Mucosa of rectum (tissue), 2 donors: ENCODE data around the gene ABCC1.

Experiments used
- H3K27ac ChIP-seq, 2 donors: one replicate each; pipeline ENCODE4 v1.7.0; 2013; ENCODE audit warnings: inconsistent platforms in 2 of 2, low read depth in 2 of 2, low read length in 2 of 2
- H3K27me3 ChIP-seq, 2 donors: one replicate each; pipeline ENCODE4 v1.7.0; 2013; ENCODE audit warnings: low read length in 2 of 2; ENCODE audit not compliant: control insufficient read depth in 2 of 2, insufficient read depth in 2 of 2
- H3K36me3 ChIP-seq, 2 donors: one replicate each; pipeline ENCODE4 v1.7.0; 2013; ENCODE audit warnings: low read length in 2 of 2; ENCODE audit not compliant: control insufficient read depth in 2 of 2, insufficient read depth in 2 of 2
- H3K4me1 ChIP-seq, 2 donors: one replicate each; pipeline ENCODE4 v1.7.0; 2013; ENCODE audit warnings: low read length in 2 of 2, mild to moderate bottlenecking in 1 of 2; ENCODE audit not compliant: control insufficient read depth in 2 of 2, insufficient read depth in 2 of 2
- H3K4me3 ChIP-seq, 2 donors: one replicate each; pipeline ENCODE4 v1.7.0; 2013; ENCODE audit warnings: low read length in 2 of 2
- H3K9ac ChIP-seq, 2 donors: one replicate each; pipeline ENCODE4 v1.7.0; 2013; ENCODE audit warnings: low read length in 2 of 2, low read depth in 1 of 2, mild to moderate bottlenecking in 1 of 2
- H3K9me3 ChIP-seq, 2 donors: one replicate each; pipeline ENCODE4 v1.7.0; 2013; ENCODE audit warnings: low read length in 2 of 2; ENCODE audit not compliant: control insufficient read depth in 2 of 2
- donor health status: healthy.
- donor health status: Normal muscosa, but diverticular disease.

The ABCC1 gene

GRCh38 chr16:16127469-16128116 is 178.2 kb downstream of the ABCC1 start:
- Histone ChIP-seq H3K27ac (no peak overlapping the region), H3K27me3 (no peaks in the 10 kb centered on the region), H3K36me3 (peaks cover 12 to 16% of the 10 kb centered on the region in 2 donors), H3K9me3 (peaks cover 0 to 3% of the 10 kb centered on the region in 2 donors), H3K9ac (no peak overlapping the region), H3K4me1 (no peaks in the 10 kb centered on the region), H3K4me3 (no peak overlapping the region)

DNA sequence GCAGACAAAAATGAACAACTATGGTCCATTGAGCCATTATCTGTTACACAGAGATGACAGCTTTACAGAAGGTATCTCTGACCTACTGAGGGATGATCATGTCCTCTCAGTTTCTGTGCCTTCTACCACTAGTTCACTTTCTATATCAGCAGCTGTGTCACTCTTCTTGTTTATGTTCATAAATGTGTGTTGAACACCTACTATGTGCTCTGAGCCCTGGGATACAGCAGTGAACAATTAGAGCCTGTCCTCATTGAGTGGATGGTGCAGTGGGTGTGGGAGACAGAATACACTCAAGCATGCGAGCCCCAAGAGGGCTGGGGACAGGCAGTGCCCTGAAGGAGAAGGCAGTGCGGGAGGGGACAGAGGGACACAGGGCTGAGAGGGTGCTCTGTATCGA is 181.8 kb downstream of the ABCC1 start:
- Histone ChIP-seq H3K9ac (no peak overlapping the region), H3K36me3 (peaks cover 13 to 20% of the 10 kb centered on the region in 2 donors), H3K4me3 (no peak overlapping the region), H3K27me3 (no peaks in the 10 kb centered on the region), H3K9me3 (no peaks in the 10 kb centered on the region), H3K4me1 (no peaks in the 10 kb centered on the region), H3K27ac (no peak overlapping the region)

DNA sequence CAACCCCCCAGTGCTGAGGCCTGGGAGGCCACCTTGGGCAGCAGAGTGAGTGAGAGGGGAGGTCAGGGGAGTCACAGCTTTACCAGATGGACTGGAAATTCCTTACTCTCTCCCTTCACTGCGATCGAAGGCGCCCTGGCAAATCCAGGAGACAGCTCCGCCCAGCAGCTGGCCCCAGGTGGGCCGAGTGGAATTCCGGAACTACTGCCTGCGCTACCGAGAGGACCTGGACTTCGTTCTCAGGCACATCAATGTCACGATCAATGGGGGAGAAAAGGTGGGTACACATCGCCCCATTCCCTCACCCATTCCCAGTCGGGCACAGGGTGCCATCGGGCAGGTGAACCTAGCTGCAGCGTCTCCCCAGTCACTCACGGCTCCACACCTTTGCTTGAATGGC is 182.2 kb downstream of the ABCC1 start:
- Histone ChIP-seq H3K27ac (no peak overlapping the region), H3K4me1 (no peaks in the 10 kb centered on the region), H3K27me3 (no peaks in the 10 kb centered on the region), H3K4me3 (no peak overlapping the region), H3K36me3 (peaks cover 17 to 24% of the 10 kb centered on the region in 2 donors), H3K9ac (no peak overlapping the region), H3K9me3 (no peaks in the 10 kb centered on the region)

- Histone ChIP-seq H3K36me3 (peaks cover 32 to 40% of the 10 kb centered on the region in 2 donors), H3K27me3 (no peaks in the 10 kb centered on the region)
These were observed 184.7 kb downstream of the ABCC1 start for GRCh38 chr16:16133943-16134604.

GRCh38 chr16:16136588-16136987 is 187.2 kb downstream of the ABCC1 start:
- Histone ChIP-seq H3K9ac (no peak overlapping the region), H3K9me3 (no peaks in the 10 kb centered on the region), H3K4me1 (no peaks in the 10 kb centered on the region), H3K4me3 (no peak overlapping the region), H3K27me3 (no peaks in the 10 kb centered on the region), H3K36me3 (peaks cover 38 to 54% of the 10 kb centered on the region in 2 donors), H3K27ac (no peak overlapping the region)

More at GRCh38 chr16:16133943-16134604, 184.7 kb downstream of the ABCC1 start:
- no peak overlapping the region for H3K9ac ChIP-seq
- H3K27ac ChIP-seq = no peak overlapping the region
- no peak overlapping the region for H3K4me3 ChIP-seq
- H3K9me3 ChIP-seq = no peaks in the 10 kb centered on the region
- no peaks in the 10 kb centered on the region for H3K4me1 ChIP-seq

- Histone ChIP-seq H3K9ac (no peak overlapping the region), H3K27ac (no peak overlapping the region), H3K4me1 (no peaks in the 10 kb centered on the region), H3K4me3 (no peak overlapping the region), H3K27me3 (no peaks in the 10 kb centered on the region), H3K9me3 (no peaks in the 10 kb centered on the region), H3K36me3 (peaks cover 37 to 54% of the 10 kb centered on the region in 2 donors)
These were observed 187.7 kb downstream of the ABCC1 start for GRCh38 chr16:16137110-16137509.

DNA sequence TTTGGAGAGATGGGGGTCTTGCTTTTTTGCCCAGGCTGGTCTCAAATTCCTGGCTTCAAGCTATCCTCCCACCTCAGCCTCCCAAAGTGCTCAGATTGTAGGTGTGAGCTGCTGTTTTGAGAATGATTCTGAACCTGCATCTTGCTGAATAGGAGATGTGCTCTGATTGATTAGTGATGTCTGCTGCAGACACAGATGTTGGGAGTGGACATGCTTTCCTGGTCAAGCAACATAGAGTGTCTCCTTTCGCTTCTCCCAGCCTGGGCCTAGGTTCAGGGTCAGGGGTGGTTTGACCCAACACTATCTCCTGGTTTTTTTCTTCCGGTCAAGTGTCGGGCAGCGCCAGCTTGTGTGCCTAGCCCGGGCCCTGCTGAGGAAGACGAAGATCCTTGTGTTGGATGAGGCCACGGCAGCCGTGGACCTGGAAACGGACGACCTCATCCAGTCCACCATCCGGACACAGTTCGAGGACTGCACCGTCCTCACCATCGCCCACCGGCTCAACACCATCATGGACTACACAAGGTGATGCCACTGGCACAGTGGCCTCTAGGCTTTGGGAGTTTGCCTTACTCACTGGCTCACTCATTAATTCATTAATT is 188.7 kb downstream of the ABCC1 start:
- H3K9ac ChIP-seq = no peak overlapping the region
- H3K9me3 ChIP-seq = no peaks in the 10 kb centered on the region
- no peaks in the 10 kb centered on the region for H3K27me3 ChIP-seq
- no peaks in the 10 kb centered on the region for H3K4me1 ChIP-seq
- no peak overlapping the region for H3K4me3 ChIP-seq
- H3K36me3 ChIP-seq = peaks cover 37 to 50% of the 10 kb centered on the region in 2 donors
- no peak overlapping the region for H3K27ac ChIP-seq

DNA sequence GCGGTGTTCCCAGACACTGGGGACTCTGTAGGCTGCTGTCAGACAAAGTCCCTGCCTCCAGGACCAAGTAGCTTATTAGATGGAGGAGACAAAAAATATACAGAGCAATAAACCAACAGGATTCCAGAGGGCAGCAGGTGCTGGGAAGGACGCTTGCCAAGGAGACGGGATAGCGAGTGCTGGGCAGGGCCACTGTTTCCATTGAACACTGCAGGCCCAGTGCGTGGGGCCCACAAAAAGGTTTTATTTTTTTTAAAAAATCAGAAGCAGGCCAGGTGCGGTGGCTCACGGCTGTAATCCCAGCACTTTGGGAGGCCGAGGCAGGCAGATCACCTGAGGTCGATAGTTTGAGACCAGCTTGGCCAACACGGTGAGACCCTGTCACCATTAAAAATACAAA is 189.6 kb downstream of the ABCC1 start:
- Histone ChIP-seq H3K27ac (no peak overlapping the region), H3K4me1 (no peaks in the 10 kb centered on the region), H3K9ac (no peak overlapping the region), H3K36me3 (peaks cover 36 to 48% of the 10 kb centered on the region in 2 donors), H3K27me3 (no peaks in the 10 kb centered on the region), H3K9me3 (no peaks in the 10 kb centered on the region), H3K4me3 (no peak overlapping the region)

- Histone ChIP-seq H3K27ac (no peak overlapping the region), H3K9ac (no peak overlapping the region), H3K27me3 (no peaks in the 10 kb centered on the region), H3K4me3 (no peak overlapping the region), H3K9me3 (no peaks in the 10 kb centered on the region), H3K4me1 (no peaks in the 10 kb centered on the region), H3K36me3 (peaks cover 33 to 43% of the 10 kb centered on the region in 2 donors)
These were observed 190.4 kb downstream of the ABCC1 start for GRCh38 chr16:16139806-16140205.

DNA sequence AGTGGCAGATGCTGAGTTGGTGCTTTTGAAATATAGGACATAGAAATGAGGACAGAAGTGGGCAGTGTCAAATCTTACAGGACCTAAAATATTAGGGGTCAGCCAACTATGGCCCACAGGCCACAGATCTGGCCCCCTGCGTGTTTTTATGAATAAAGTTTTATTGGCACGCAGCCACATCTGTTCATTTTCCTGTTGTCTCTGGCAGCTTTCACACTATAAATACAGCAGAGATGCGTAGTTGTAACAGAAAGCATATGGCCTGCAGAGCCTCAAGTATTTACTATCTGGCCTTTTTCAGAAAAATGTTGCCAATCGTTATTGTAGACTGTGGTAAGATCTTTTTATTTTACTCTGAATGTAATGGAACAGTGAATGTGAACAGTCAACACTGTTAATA is 191.1 kb downstream of the ABCC1 start:
- H3K36me3 ChIP-seq = peaks cover 30 to 40% of the 10 kb centered on the region in 2 donors
- no peak overlapping the region for H3K9ac ChIP-seq

More for the DNA sequence above, 191.1 kb downstream of the ABCC1 start:
- Histone ChIP-seq H3K9me3 (no peaks in the 10 kb centered on the region), H3K4me1 (no peaks in the 10 kb centered on the region), H3K27me3 (no peaks in the 10 kb centered on the region), H3K4me3 (no peak overlapping the region), H3K27ac (no peak overlapping the region)
